Measurements from ENCODE around the gene SEM1. TPM values are rescaled to one million over a fixed set of nuclear protein-coding genes. Genes with fewer than 3 reads are reported as not detected.
"Not testable (repeated sequence)": the region's sequence is repeated elsewhere in the genome, so short reads cannot be mapped to it uniquely, and the experiment has no call there.

SEM1 gene
- 196 TPM for polyA plus RNA-seq (2012; ENCODE audit: low read depth, missing spikeins)

GRCh38 chr7:96709381-96710228 lies at the start of gene SEM1:
Gene SEM1 (minus strand): TSS chr7:96709846. CDS start chr7:96709763, 83 bp downstream.
- DNase-seq (ENCODE audit: insufficient read length, low spot score), result peak; percentile 43
- TF ChIP-seq SPI1 (IDR thresholded peaks at IDR 0.05; ENCODE audit: low read depth, low read length) (0 out of 2 replicates have a peak, but pooled peaks have one; percentile 1), POU2F2 (IDR thresholded peaks at IDR 0.05; ENCODE audit: low read depth, low read length) (no peak; the same call in 1 of the 2 replicates), TAF1 (IDR thresholded peaks at IDR 0.05; ENCODE audit: low read depth, low read length) (peak; percentile 76; the same call in 1 of the 2 replicates), POLR2A (IDR thresholded peaks at IDR 0.05; ENCODE audit: low read depth, low read length) (peak; percentile 83), POLR2AphosphoS5 (IDR thresholded peaks at IDR 0.05; ENCODE audit: low read depth, low read length) (peak; percentile 87), PAX5 (IDR thresholded peaks at IDR 0.05; ENCODE audit: insufficient read depth, low read length, severe bottlenecking) (no peak)
- peak; percentile 89 for FAIRE-seq

DNA sequence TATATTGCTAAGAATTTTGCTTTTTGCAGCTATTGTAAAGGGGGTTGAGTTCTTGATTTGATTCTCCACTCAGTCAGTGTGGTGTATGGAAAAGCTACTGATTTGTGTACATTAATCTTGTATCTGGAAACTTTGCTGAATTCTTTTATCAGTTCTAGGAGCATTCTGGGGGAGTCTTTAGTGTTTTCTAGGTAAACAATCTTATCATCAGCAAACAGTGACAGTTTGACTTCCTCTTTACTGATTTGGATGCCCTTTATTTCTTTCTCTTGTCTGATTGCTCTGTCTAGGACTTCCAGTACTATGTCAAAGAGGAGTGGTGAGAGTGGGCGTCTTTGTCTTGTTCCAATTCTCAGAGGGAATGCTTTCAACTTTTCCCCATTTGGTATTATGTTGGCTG lies 48.2 kb upstream of the SEM1 start:
- FAIRE-seq; DNase-seq (ENCODE audit: insufficient read length, low spot score): not testable (repeated sequence)

DNA sequence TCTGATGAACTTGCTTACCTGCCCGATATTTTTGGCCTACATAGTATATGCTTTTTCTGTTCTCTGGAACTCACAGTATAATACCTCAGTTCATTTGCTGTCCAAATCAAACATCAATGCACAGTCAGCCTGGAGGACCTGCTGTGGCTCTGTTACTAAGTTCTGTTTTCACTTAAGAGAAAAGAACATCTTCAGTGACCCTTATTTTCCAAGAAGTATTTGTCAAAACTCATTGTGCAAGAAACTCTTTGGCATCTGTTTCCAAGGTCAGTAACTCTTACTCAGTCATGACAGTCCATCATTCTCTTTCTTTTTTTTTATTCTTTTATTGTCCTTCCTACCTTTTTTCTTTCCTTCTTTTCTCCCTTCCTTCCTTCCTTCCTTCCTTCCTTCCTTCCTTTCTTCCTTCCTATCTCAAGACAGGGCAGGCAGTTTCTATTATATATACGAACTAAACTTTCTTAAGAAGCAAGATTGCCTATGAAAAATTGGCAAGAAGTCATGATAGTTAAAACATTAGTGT lies 37.8 kb upstream of the SEM1 start:
- DNase-seq (ENCODE audit: insufficient read length, low spot score) (no peak), FAIRE-seq (no peak)
- TF ChIP-seq POLR2AphosphoS5 (IDR thresholded peaks at IDR 0.05; ENCODE audit: low read depth, low read length), result no peak
- no peak for TF ChIP-seq PAX5 (IDR thresholded peaks at IDR 0.05; ENCODE audit: insufficient read depth, low read length, severe bottlenecking)
- TF ChIP-seq POLR2A (IDR thresholded peaks at IDR 0.05; ENCODE audit: low read depth, low read length), result no peak
- no peak for TF ChIP-seq SPI1 (IDR thresholded peaks at IDR 0.05; ENCODE audit: low read depth, low read length)
- no peak for TF ChIP-seq POU2F2 (IDR thresholded peaks at IDR 0.05; ENCODE audit: low read depth, low read length)
- TF ChIP-seq TAF1 (IDR thresholded peaks at IDR 0.05; ENCODE audit: low read depth, low read length), result no peak

DNA sequence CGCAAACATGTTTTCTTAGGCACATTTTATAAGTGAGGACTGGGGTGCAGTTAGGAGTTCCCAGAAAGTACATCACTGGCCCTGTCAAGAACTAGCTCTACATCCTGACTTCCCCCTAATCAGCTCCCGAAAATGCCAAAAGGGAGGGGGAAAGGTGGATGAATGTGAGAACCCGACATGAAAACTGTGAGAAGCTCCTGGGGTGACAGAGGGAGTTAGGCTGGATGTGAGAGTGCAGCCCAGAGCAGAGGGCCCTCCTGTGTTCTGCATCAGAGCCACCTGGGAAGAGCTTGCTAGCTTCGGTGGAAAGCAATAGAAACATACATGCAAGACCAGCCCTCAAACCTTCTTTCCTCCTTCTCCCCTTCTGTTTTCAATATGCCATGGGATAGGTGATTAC lies 30.5 kb upstream of the SEM1 start:
- DNase-seq (ENCODE audit: insufficient read length, low spot score), result no peak
- FAIRE-seq, result no peak

DNA sequence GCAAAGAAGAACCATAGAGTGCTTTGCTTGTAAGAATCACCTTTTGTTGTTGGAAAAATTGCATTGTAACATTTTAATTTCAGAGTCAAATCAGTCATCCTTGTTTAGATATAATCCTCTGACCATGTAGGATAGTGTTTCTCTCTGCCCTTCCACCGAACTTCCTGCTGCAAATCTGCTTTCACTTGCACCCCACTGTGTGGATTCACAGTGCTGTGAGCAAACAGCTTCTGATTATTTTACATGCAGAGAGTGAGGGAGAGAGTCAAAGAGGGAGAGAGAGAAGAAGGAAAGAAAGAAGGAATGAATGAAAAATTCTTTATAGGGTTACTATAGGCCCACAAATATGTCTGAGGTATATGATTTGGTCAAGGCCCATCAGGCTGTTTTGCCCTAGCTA lies 30.0 kb upstream of the SEM1 start:
- DNase-seq (ENCODE audit: insufficient read length, low spot score) (no peak), FAIRE-seq (no peak)
- TF ChIP-seq PAX5 (IDR thresholded peaks at IDR 0.05; ENCODE audit: insufficient read depth, low read length, severe bottlenecking), result no peak

More for the DNA sequence above, 30.5 kb upstream of the SEM1 start:
- TF ChIP-seq TAF1 (IDR thresholded peaks at IDR 0.05; ENCODE audit: low read depth, low read length) (no peak), PAX5 (IDR thresholded peaks at IDR 0.05; ENCODE audit: insufficient read depth, low read length, severe bottlenecking) (no peak), POLR2A (IDR thresholded peaks at IDR 0.05; ENCODE audit: low read depth, low read length) (no peak), POLR2AphosphoS5 (IDR thresholded peaks at IDR 0.05; ENCODE audit: low read depth, low read length) (no peak), POU2F2 (IDR thresholded peaks at IDR 0.05; ENCODE audit: low read depth, low read length) (no peak), SPI1 (IDR thresholded peaks at IDR 0.05; ENCODE audit: low read depth, low read length) (no peak)

GRCh38 chr7:96739167-96739566 lies 29.5 kb upstream of the SEM1 start:
- no peak for DNase-seq (ENCODE audit: insufficient read length, low spot score)
- no peak for FAIRE-seq
- TF ChIP-seq TAF1 (IDR thresholded peaks at IDR 0.05; ENCODE audit: low read depth, low read length) (no peak), PAX5 (IDR thresholded peaks at IDR 0.05; ENCODE audit: insufficient read depth, low read length, severe bottlenecking) (no peak), POLR2AphosphoS5 (IDR thresholded peaks at IDR 0.05; ENCODE audit: low read depth, low read length) (no peak), SPI1 (IDR thresholded peaks at IDR 0.05; ENCODE audit: low read depth, low read length) (no peak), POU2F2 (IDR thresholded peaks at IDR 0.05; ENCODE audit: low read depth, low read length) (no peak), POLR2A (IDR thresholded peaks at IDR 0.05; ENCODE audit: low read depth, low read length) (no peak)

GRCh38 chr7:96738705-96739104 lies 29.1 kb upstream of the SEM1 start:
- FAIRE-seq (no peak), DNase-seq (ENCODE audit: insufficient read length, low spot score) (no peak)

GRCh38 chr7:96737545-96738050 lies 28.0 kb upstream of the SEM1 start:
- no peak for DNase-seq (ENCODE audit: insufficient read length, low spot score)

More at GRCh38 chr7:96738705-96739104, 29.1 kb upstream of the SEM1 start:
- TF ChIP-seq TAF1 (IDR thresholded peaks at IDR 0.05; ENCODE audit: low read depth, low read length) (no peak), POLR2A (IDR thresholded peaks at IDR 0.05; ENCODE audit: low read depth, low read length) (no peak)

DNA sequence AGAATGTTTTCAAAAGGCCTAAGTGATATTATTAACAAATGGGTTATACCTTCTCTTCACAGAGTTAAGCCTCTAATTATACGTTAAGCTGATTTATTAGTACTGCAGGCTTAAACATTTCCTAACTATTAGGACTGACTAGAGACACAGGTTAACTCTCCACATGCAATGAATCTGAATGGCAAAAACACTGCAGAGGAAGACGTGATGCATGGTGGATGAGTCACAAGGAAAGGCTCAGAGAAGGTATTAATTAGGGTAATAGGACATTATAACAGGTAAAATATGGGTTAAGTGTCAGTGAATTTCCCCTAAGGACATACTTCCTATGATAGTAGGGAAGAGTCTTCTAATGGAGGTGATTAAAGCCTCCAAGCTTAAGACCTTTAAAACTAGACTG lies 24.7 kb upstream of the SEM1 start:
- DNase-seq (ENCODE audit: insufficient read length, low spot score) (no peak), FAIRE-seq (no peak)
- TF ChIP-seq SPI1 (IDR thresholded peaks at IDR 0.05; ENCODE audit: low read depth, low read length), result no peak

More at GRCh38 chr7:96737545-96738050, 28.0 kb upstream of the SEM1 start:
- TF ChIP-seq TAF1 (IDR thresholded peaks at IDR 0.05; ENCODE audit: low read depth, low read length) (no peak), SPI1 (IDR thresholded peaks at IDR 0.05; ENCODE audit: low read depth, low read length) (no peak), POLR2AphosphoS5 (IDR thresholded peaks at IDR 0.05; ENCODE audit: low read depth, low read length) (no peak)
- FAIRE-seq, result no peak

DNA sequence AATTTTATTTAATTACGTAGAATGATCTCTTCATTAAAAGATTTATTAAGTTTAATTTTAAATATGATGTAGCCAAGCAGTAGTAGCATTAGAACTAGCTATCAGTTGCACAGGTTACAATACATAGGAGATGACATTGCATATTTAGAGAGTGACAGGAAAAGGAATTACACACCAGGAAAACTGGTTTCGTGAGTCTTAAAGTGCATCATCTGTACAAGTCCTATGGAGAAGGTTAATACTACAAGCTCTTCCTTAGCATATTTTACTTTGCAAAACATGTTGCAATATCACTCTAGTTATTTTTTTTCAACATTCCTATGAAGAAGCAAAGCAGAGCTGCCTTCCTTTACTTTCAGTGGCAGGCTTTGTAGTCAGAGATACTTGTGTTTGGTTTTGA lies 20.2 kb upstream of the SEM1 start:
- TF ChIP-seq SPI1 (IDR thresholded peaks at IDR 0.05; ENCODE audit: low read depth, low read length) (no peak), POLR2AphosphoS5 (IDR thresholded peaks at IDR 0.05; ENCODE audit: low read depth, low read length) (no peak), TAF1 (IDR thresholded peaks at IDR 0.05; ENCODE audit: low read depth, low read length) (no peak), PAX5 (IDR thresholded peaks at IDR 0.05; ENCODE audit: insufficient read depth, low read length, severe bottlenecking) (no peak), POU2F2 (IDR thresholded peaks at IDR 0.05; ENCODE audit: low read depth, low read length) (no peak)
- DNase-seq (ENCODE audit: insufficient read length, low spot score) (no peak), FAIRE-seq (no peak)
